ENCODE measurements around the gene TRIP6.
"Not testable (repeated sequence)": the region's sequence is repeated elsewhere in the genome, so short reads cannot be mapped to it uniquely, and the experiment has no call there.

TRIP6 gene

DNA sequence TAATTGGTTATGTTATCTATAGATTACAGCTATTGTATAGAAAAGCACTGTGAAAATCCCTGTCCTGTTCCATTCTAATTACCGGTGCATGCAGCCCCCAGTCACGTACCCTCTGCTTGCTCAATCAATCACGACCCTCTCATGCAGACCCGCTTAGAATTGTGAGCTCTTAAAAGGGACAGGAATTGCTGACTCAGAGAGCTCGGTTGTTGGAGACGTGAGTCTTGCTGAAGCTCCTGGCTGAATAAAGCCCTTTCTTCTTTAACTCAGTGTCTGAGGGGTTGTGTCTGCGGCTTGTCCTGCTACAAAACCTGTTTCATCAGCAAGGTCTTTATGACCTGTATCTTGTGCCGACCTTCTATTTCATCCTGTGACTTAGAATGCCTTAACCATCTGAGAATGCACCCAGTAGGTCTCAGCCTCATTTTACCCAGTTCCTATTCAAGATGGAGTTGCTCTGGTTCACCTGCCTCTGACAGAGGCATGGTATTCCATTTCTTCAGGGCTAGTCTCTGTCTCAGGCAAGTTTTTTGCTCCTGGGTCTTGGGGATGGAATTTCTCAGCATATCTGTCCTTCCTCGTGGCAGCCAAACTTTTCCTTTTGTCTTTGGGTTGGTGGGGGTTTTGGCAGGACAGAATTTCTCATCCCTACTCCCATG, 52.7 kb downstream of the TRIP6 start:
- not testable (repeated sequence) for DNase-seq

GRCh38 chr7:100921039-100921438, 53.9 kb downstream of the TRIP6 start:
- no peak for DNase-seq
